ENCODE results near the gene ALDH3B2.
"Not testable (repeated sequence)": the region's sequence is repeated elsewhere in the genome, so short reads cannot be mapped to it uniquely, and the experiment has no call there.

The ALDH3B2 gene

DNA sequence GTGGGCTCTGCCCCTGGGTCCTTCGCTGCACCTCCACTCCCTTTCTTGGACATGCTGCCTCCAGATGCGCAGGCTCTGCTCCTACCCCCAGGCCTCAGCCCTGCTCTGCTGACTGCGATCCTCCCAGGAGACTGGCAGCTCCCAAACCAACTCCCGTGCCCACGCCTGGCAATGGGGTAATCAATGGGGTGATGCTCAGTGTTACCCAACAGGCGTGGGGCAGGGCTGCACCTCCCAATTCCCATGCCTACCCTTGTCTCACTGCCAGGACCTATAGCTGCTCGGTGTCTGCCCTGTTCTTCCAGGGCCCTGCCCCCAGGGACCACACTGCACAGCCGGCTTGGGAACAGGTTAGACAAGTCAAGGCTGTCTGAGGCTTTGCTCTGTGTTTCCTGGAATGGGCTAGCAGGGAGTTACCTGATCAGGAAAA, at the start of gene ALDH3B2:
TSS of gene ALDH3B2 (minus strand) at position 182 of the 430 bp plus-strand sequence. CDS start 7,688 bp downstream, outside the sequence.
- no peak for DNase-seq (ENCODE audit: low spot score)

GRCh38 chr11:67723036-67723435, 48.6 kb upstream of the ALDH3B2 start:
- DNase-seq (ENCODE audit: low spot score): not testable (repeated sequence)

- not testable (repeated sequence) for DNase-seq (ENCODE audit: low spot score)
Observed at GRCh38 chr11:67716226-67716625, 41.8 kb upstream of the ALDH3B2 start.

- DNase-seq (ENCODE audit: low spot score): not testable (repeated sequence)
Observed at GRCh38 chr11:67715801-67716200, 41.4 kb upstream of the ALDH3B2 start.

DNA sequence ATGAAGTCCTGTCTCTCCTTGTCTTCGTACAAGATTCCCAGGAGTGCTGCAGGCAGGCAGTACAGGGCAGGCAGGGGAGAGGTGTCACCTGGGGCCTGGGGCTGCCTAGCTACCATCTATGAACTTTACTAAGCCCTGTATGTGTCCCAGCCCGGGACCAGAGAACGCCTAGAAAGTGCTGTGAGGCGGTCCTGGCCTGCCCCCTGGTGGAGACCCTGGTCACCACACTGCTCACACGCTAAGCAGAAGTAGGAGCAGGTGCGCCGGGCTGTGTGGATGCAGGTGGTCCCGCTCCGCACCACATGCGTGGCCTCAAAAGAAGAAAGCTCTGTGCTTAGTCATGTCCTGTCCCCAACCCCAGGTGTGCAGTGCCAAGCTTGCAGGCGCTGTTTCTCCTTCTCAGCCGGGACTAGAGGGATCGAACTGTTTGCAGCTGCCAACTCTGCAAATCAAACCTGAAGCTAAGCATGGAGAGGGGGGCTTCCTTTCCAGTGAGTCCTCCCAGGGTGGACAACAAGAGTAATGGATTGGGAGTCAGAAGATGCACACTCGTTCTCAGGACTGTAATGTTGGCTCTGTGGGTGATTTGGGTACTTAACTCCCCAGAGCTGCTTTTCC, 39.6 kb upstream of the ALDH3B2 start:
- DNase-seq (ENCODE audit: low spot score): not testable (repeated sequence)

DNA sequence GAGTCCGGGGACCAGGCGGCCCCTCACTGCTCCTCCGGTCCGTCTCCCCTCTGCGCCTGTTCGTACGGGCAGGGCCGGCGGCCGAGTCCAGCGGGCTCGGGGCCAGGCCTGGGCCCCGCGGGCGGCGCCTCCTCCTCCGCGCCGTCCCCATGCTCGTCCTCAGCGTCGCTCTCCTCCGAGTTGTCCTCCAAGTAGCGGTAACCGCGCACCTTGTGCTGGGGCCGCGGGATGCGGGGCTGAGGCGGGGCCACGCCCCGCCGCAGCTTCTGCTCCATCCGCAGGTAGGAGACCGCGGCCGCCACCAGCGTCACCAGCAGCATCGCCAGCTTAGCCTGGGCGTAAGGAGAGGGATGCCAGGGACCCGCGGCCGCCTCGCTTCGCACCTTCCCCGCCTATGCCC, 37.3 kb upstream of the ALDH3B2 start:
- not testable (repeated sequence) for DNase-seq (ENCODE audit: low spot score)

GRCh38 chr11:67711212-67711611, 36.8 kb upstream of the ALDH3B2 start:
- DNase-seq (ENCODE audit: low spot score): not testable (repeated sequence)

- not testable (repeated sequence) for DNase-seq (ENCODE audit: low spot score)
Observed at GRCh38 chr11:67709806-67710205, 35.4 kb upstream of the ALDH3B2 start.

GRCh38 chr11:67705264-67705663, 30.8 kb upstream of the ALDH3B2 start:
- no peak for DNase-seq (ENCODE audit: low spot score)

GRCh38 chr11:67704524-67704923, 30.1 kb upstream of the ALDH3B2 start:
- DNase-seq (ENCODE audit: low spot score): no peak

GRCh38 chr11:67703709-67704108, 29.3 kb upstream of the ALDH3B2 start:
- DNase-seq (ENCODE audit: low spot score): not testable (repeated sequence)

GRCh38 chr11:67700548-67701262, 26.3 kb upstream of the ALDH3B2 start:
- DNase-seq (ENCODE audit: low spot score): no peak

- DNase-seq (ENCODE audit: low spot score): no peak
Observed at GRCh38 chr11:67700141-67700540, 25.7 kb upstream of the ALDH3B2 start.

DNA sequence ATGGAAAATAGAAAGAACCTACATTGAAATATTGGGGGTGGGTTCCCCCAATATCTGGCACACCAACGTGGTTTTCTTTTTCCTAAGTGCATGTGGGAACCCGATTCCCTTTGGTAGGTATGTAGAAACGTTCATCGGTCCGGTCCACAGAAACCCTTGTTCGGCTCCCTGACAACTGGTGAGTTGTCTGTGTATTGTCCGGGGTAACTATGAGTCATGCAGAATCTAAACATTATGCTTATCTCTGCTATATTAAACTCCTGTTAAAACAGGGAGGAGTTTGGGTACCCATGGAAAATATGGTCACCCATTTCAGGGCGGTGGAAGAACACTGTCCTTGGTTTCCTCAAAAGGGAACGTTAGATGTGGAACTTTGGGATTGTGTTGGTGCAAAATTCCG, 25.1 kb upstream of the ALDH3B2 start:
- no peak for DNase-seq (ENCODE audit: low spot score)

GRCh38 chr11:67698247-67698646, 23.8 kb upstream of the ALDH3B2 start:
- no peak for DNase-seq (ENCODE audit: low spot score)

DNA sequence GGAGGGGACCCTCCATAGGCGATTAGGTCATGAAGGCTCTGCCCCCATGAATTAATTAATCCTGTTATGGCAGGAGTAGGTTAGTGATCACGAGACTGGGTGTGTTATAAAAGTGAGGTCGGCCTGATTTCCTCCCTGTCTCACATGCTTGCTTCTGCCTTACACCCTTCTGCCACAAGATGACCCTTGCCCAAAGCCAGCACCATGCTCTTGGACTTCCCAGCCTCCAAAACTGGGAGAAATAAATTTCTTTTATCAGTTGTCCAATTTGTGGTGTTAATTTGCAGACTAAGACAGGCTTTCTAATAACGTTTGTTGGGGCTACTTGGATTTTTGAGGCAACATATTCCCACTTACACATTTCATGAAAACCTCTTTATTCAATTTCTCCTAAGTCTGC, 23.4 kb upstream of the ALDH3B2 start:
- no peak for DNase-seq (ENCODE audit: low spot score)

GRCh38 chr11:67696998-67697397, 22.6 kb upstream of the ALDH3B2 start:
- no peak for DNase-seq (ENCODE audit: low spot score)

GRCh38 chr11:67695606-67696005, 21.2 kb upstream of the ALDH3B2 start:
- no peak for DNase-seq (ENCODE audit: low spot score)

DNA sequence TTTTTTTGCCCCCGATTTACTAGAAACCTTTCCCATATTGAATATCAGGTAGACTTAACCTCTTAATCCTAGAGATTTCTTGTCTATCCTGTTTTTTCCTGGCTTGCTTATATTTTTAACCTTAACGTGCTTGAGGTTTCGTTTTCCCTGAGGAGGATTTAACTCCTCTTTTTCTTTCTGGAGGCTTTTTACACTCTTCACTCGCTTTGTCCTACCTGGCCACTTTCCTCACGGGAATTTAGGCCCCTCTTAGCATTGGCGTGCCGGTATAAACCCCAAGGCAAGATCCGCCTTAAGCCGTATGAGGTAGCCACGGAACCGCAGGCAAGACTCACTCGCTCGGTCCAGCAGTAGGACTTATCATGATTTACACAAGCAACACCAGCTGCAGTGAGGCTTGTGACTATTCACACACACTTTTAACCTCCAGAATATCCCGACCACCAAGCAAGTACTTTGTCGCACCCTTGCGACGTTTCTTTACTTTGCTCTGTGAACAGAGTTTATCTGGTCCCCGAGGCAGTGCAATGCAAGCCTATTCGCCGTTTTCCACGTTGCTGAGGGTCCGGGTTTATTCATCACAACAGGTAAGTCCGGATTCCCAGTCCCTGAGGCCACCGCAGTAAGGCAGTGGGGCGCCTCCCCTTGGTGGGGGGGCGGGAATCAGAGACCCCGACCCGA, 20.6 kb upstream of the ALDH3B2 start:
- no peak for DNase-seq (ENCODE audit: low spot score)

GRCh38 chr11:67691149-67691548, 16.7 kb upstream of the ALDH3B2 start:
- no peak for DNase-seq (ENCODE audit: low spot score)

- DNase-seq (ENCODE audit: low spot score): no peak
Observed at GRCh38 chr11:67689178-67689577, 14.8 kb upstream of the ALDH3B2 start.

- DNase-seq (ENCODE audit: low spot score): no peak
Observed at GRCh38 chr11:67687986-67688385, 13.6 kb upstream of the ALDH3B2 start.
